Glutamatergic neuron (in vitro differentiated cells): ENCODE data around the gene KRTAP10-12. TPM values are rescaled to one million over a fixed set of nuclear protein-coding genes. Genes with fewer than 3 reads are reported as not detected.

ENCODE experiments used
- DNase-seq: peaks from one replicate; pipeline ENCODE4 v3.0.0; 2022
- H3K27ac Mint-ChIP-seq: one replicate; pipeline ENCODE4 v1.8.0; 2020; ENCODE audit warnings: mild to moderate bottlenecking, mixed read lengths, inconsistent platforms; ENCODE audit not compliant: unreplicated experiment
- H3K27me3 Mint-ChIP-seq: one replicate; pipeline ENCODE4 v1.8.0; 2020; ENCODE audit warnings: mild to moderate bottlenecking, moderate library complexity, mixed read lengths, inconsistent platforms; ENCODE audit not compliant: unreplicated experiment
- H3K36me3 Mint-ChIP-seq: one replicate; pipeline ENCODE4 v1.8.0; 2020; ENCODE audit warnings: mild to moderate bottlenecking, mixed read lengths, inconsistent platforms; ENCODE audit not compliant: unreplicated experiment
- H3K4me1 Mint-ChIP-seq: one replicate; pipeline ENCODE4 v1.8.0; 2020; ENCODE audit warnings: mild to moderate bottlenecking, low read depth, mixed read lengths, inconsistent platforms; ENCODE audit not compliant: unreplicated experiment
- H3K4me3 Mint-ChIP-seq: one replicate; pipeline ENCODE4 v1.8.0; 2020; ENCODE audit warnings: mild to moderate bottlenecking, mixed read lengths, inconsistent platforms; ENCODE audit not compliant: unreplicated experiment
- H3K9me3 Mint-ChIP-seq: one replicate; pipeline ENCODE4 v1.8.0; 2020; ENCODE audit warnings: mild to moderate bottlenecking, moderate library complexity, mixed read lengths, inconsistent platforms; ENCODE audit not compliant: unreplicated experiment
- CTCF ChIP-seq: fragments of 200-600 bp; sonication (generic); IDR thresholded peaks from one replicate; pipeline ENCODE4 v1.5.0; 2021; ENCODE audit not compliant: partially characterized antibody, unreplicated experiment
- total RNA-seq: library from RNA; stranded (reverse); fragmentation: NEBNext Ultra II Directional; extraction: Animal tissue kit (Norgen Biotek cat#: 25700); gene quantifications from one replicate; pipeline ENCODE4 v1.2.1, GENCODE V29; 2021; ENCODE audit not compliant: unreplicated experiment

Gene KRTAP10-12
- total RNA-seq, 1 donor from 2014 or later, result not detected

GRCh38 chr21:44710294-44710665 lies 13.3 kb downstream of the KRTAP10-12 start:
- no peak overlapping the region for H3K27ac Mint-ChIP-seq
- H3K36me3 Mint-ChIP-seq, result no peaks in the 10 kb centered on the region
- peaks cover 29% of the 10 kb centered on the region for H3K27me3 Mint-ChIP-seq
- peaks cover 20% of the 10 kb centered on the region for H3K4me1 Mint-ChIP-seq
- H3K4me3 Mint-ChIP-seq, result no peak overlapping the region
- H3K9me3 Mint-ChIP-seq, result peaks cover 2% of the 10 kb centered on the region
- no peak for DNase-seq
- no peak for TF ChIP-seq CTCF

GRCh38 chr21:44710756-44711326 lies 13.9 kb downstream of the KRTAP10-12 start:
- no peaks in the 10 kb centered on the region for H3K36me3 Mint-ChIP-seq
- peaks cover 26% of the 10 kb centered on the region for H3K27me3 Mint-ChIP-seq
- H3K4me1 Mint-ChIP-seq, result peaks cover 21% of the 10 kb centered on the region
- H3K9me3 Mint-ChIP-seq, result peaks cover 2% of the 10 kb centered on the region
- no peak overlapping the region for H3K27ac Mint-ChIP-seq
- no peak overlapping the region for H3K4me3 Mint-ChIP-seq
- TF ChIP-seq CTCF, result no peak
- no peak for DNase-seq

DNA sequence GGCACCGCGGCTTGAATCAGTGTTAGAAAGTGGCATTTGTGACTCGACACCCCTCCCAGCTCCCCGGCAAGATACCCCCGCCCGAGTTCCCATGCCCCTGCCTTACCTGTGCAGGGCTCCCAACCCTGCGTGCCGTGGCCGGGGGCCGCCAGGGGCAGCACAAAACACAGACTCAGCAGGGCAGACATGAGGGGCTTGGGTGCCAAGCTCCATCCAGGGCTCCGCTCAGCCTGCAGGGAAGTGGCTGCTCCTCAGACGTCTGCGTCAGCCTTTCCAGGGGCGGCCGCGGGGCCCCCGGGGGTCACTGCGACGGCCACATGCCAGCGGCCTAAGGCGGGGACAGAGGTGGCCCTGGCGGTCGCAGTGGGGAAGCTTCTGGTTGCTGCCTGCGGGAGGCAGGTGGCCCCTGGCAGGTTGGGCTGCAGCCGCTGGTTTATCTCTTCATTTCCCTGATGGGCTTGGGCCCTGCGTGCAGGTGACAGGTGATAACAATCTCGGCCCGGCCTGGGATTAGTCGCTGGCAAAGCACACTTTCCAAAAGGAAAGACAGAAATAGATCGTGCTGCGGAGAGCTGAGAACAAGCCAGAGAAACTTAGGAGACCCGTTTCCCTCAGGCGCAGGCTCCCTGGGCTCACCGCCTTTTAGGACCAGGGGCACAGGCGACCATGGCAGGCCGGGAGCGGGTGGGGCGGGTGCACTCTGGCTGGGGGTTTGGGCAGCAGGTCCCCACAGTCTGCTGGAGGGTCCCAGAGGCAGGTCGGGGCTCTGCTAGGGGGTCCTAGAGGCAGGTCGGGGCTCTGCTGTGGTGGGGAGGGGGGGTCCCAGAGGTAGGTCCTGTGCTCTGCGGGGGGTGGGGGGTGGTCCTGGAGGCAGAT lies 14.6 kb downstream of the KRTAP10-12 start, which contains the start of gene TSPEAR:
Gene TSPEAR (minus strand): TSS at position 246 of the 876 bp plus-strand sequence. CDS start 58 bp downstream, at position 188.
- no peak for DNase-seq
- Mint-ChIP-seq H3K4me1 (peaks cover 16% of the 10 kb centered on the region), H3K36me3 (no peaks in the 10 kb centered on the region), H3K27ac (no peak within 1 kb of the TSS), H3K27me3 (peaks cover 20% of the 10 kb centered on the region), H3K9me3 (peaks cover 2% of the 10 kb centered on the region), H3K4me3 (no peak within 1 kb of the TSS)
- no peak for TF ChIP-seq CTCF

- Mint-ChIP-seq H3K27me3 (peaks cover 20% of the 10 kb centered on the region), H3K27ac (no peak overlapping the region), H3K4me3 (no peak overlapping the region), H3K9me3 (peaks cover 2% of the 10 kb centered on the region), H3K36me3 (no peaks in the 10 kb centered on the region), H3K4me1 (peaks cover 16% of the 10 kb centered on the region)
- no peak for DNase-seq
- no peak for TF ChIP-seq CTCF
These were observed 15.4 kb downstream of the KRTAP10-12 start for GRCh38 chr21:44712203-44713028.
